HepG2 (cell line): ENCODE measurements around the gene SUMO4. TPM values are rescaled to one million over a fixed set of nuclear protein-coding genes. Genes with fewer than 3 reads are reported as not detected.

Experiments
- ATAC-seq: fragments of 200-7000 bp; cut with Tn5 transposase; 3 replicates; pipeline ENCODE4 v1.9.1; 2020; ENCODE audit warnings: mild to moderate bottlenecking, moderate library complexity
- Bru-seq: library from RNA; stranded (reverse); fragments of 400-500 nt; gene quantifications from one replicate; lab custom pipeline; 2021; lab: Mats Ljungman, UMichigan
- BruChase-seq, 2 experiments: library from RNA; stranded (reverse); fragments of 400-500 nt; gene quantifications; one replicate each; lab custom pipeline; 2021; lab: Mats Ljungman, UMichigan
- BruUV-seq: library from RNA; stranded (reverse); fragments of 400-500 nt; replicated peaks from 2 replicates; lab custom pipeline; 2021; lab: Mats Ljungman, UMichigan
- CTCF ChIA-PET: fragments of 300-600 bp; formaldehyde crosslinking; extraction: SDS; loops from one replicate; lab custom pipeline; 2021; ENCODE audit warnings: low total read pairs, inconsistent platforms, low intra/inter-chr PET ratio; lab: Yijun Ruan, JAX
- POLR2A ChIA-PET: fragments of 350-600 bp; sonication (Branson Sonifier 250); formaldehyde crosslinking; loops from one replicate; lab custom pipeline; 2020; ENCODE audit warnings: antibody characterized with exemption, inconsistent platforms; lab: Yijun Ruan, JAX
- DNase-seq: peaks from one replicate; pipeline ENCODE4 v3.0.0-alpha.2; 2015; ENCODE audit warnings: low spot score
- FAIRE-seq: peaks from 3 replicates; lab custom pipeline; 2011; peaks lifted over from hg19 to GRCh38; lab: Jason Lieb, UNC
- H2AFZ ChIP-seq: one replicate; pipeline ENCODE4 v1.6.1; 2011; ENCODE audit warnings: low read length, inconsistent platforms
- H3K27ac ChIP-seq: fragments of 300-600 bp; 3 replicates; pipeline ENCODE4 v1.8.0; 2011; ENCODE audit warnings: mixed run types, mild to moderate bottlenecking, mixed read lengths, low read length, inconsistent platforms; ENCODE audit not compliant: insufficient read depth; ENCODE audit errors: extremely low read length
- H3K27me3 ChIP-seq, 2 experiments: fragments of 200-600 bp in 1 of 2; 2 replicates in 1 of 2; 3 replicates in 1 of 2; pipeline versions ENCODE4 v1.6.0 to v1.8.0; 2011; ENCODE audit warnings: low read length in 2 of 2, mild to moderate bottlenecking in 2 of 2, moderate library complexity in 2 of 2, inconsistent platforms in 1 of 2; ENCODE audit not compliant: insufficient read depth in 2 of 2, control insufficient read depth in 1 of 2
- H3K36me3 ChIP-seq, 2 experiments: fragments of 200-600 bp in 1 of 2; replicated peaks in 1 of 2; 2 replicates in 1 of 2; 3 replicates in 1 of 2; pipeline versions ENCODE4 v1.5.1 to v1.8.0; 2011; ENCODE audit warnings: low read length in 2 of 2, inconsistent platforms in 1 of 2; ENCODE audit not compliant: insufficient read depth in 2 of 2, control insufficient read depth in 1 of 2
- H3K4me1 ChIP-seq: 2 replicates; pipeline ENCODE4 v1.5.1; 2012; ENCODE audit warnings: low read length, inconsistent platforms; ENCODE audit not compliant: insufficient read depth
- H3K4me2 ChIP-seq: 2 replicates; pipeline ENCODE4 v1.6.0; 2011; ENCODE audit warnings: low read depth, low read length, inconsistent platforms
- H3K4me3 ChIP-seq, 3 experiments: fragments of 200-600 bp in 1 of 3; sonication (generic), shearing (Covaris generic) in 1 of 3; replicated peaks in 1 of 3; 2 replicates each; pipeline ENCODE4 v1.5.1; 2011 to 2016; ENCODE audit warnings: low read length in 3 of 3, inconsistent platforms in 2 of 3, low read depth in 2 of 3, mild to moderate bottlenecking in 2 of 3, control low read depth in 1 of 3, mixed read lengths in 1 of 3; ENCODE audit not compliant: insufficient read depth in 1 of 3
- H3K79me2 ChIP-seq: one replicate; pipeline ENCODE4 v1.6.1; 2011; ENCODE audit warnings: low read length, inconsistent platforms; ENCODE audit not compliant: insufficient read depth
- H3K9ac ChIP-seq: 2 replicates; pipeline ENCODE4 v1.6.0; 2011; ENCODE audit warnings: mild to moderate bottlenecking, low read depth, low read length, inconsistent platforms; ENCODE audit not compliant: insufficient read depth
- H3K9me3 ChIP-seq: 2 replicates; pipeline ENCODE4 v1.5.1; 2012; ENCODE audit warnings: mild to moderate bottlenecking, low read length
- H4K20me1 ChIP-seq: 2 replicates; pipeline ENCODE4 v1.6.0; 2011; ENCODE audit warnings: inconsistent platforms, mild to moderate bottlenecking, low read length, moderate library complexity; ENCODE audit not compliant: insufficient read depth
- EEA1 ChIP-seq: sonication (generic); formaldehyde crosslinking; IDR thresholded peaks from 2 replicates; pipeline ENCODE4 v1.5.1; 2020; ENCODE audit warnings: mild to moderate bottlenecking, missing genetic modification reagents, borderline replicate concordance
- KLF9 ChIP-seq: IDR thresholded peaks from 2 replicates; pipeline ENCODE4 v1.6.1; 2016; ENCODE audit warnings: low read depth
- MAF1 ChIP-seq: sonication (generic); formaldehyde crosslinking; IDR thresholded peaks from 2 replicates; pipeline ENCODE4 v1.5.0; 2020; ENCODE audit warnings: missing genetic modification reagents, borderline replicate concordance
- MZF1 ChIP-seq: sonication (generic); formaldehyde crosslinking; IDR thresholded peaks from 2 replicates; pipeline ENCODE4 v1.8.1; 2023; ENCODE audit warnings: mild to moderate bottlenecking, missing genetic modification reagents, borderline replicate concordance
- POGZ ChIP-seq: sonication (generic); formaldehyde crosslinking; IDR thresholded peaks from 2 replicates; pipeline ENCODE4 v1.4.0; 2020; ENCODE audit warnings: mild to moderate bottlenecking, missing genetic modification reagents
- PRPF4 ChIP-seq: fragments of 200-400 bp; formaldehyde crosslinking; IDR thresholded peaks from 2 replicates; pipeline ENCODE4 v1.6.1; 2016; ENCODE audit warnings: low read length, low read depth; ENCODE audit not compliant: poor library complexity, severe bottlenecking
- SIX1 ChIP-seq: sonication (generic); formaldehyde crosslinking; IDR thresholded peaks from 2 replicates; pipeline ENCODE4 v1.4.0; 2020; ENCODE audit warnings: missing genetic modification reagents, borderline replicate concordance
- TBX2 ChIP-seq: sonication (generic); formaldehyde crosslinking; IDR thresholded peaks from 2 replicates; pipeline ENCODE4 v1.5.0; 2020; ENCODE audit warnings: missing genetic modification reagents, mild to moderate bottlenecking, borderline replicate concordance
- ZKSCAN8 ChIP-seq: IDR thresholded peaks from 2 replicates; pipeline ENCODE4 v1.6.1; 2016; ENCODE audit warnings: borderline replicate concordance, missing genetic modification reagents, missing compliant biosample characterization
- ZNF331 ChIP-seq: sonication (generic); formaldehyde crosslinking; IDR thresholded peaks from 2 replicates; pipeline ENCODE4 v1.4.0; 2020; ENCODE audit warnings: missing genetic modification reagents
- ZNF367 ChIP-seq: sonication (generic); formaldehyde crosslinking; IDR thresholded peaks from 2 replicates; pipeline ENCODE4 v1.4.0; 2020; ENCODE audit warnings: missing genetic modification reagents, borderline replicate concordance
- ZNF547 ChIP-seq: sonication (generic); formaldehyde crosslinking; IDR thresholded peaks from 2 replicates; pipeline ENCODE4 v1.5.1; 2020; ENCODE audit warnings: mild to moderate bottlenecking, missing genetic modification reagents
- ZNF564 ChIP-seq: sonication (generic); formaldehyde crosslinking; IDR thresholded peaks from 2 replicates; pipeline ENCODE4 v1.8.1; 2023; ENCODE audit warnings: mild to moderate bottlenecking, missing genetic modification reagents
- ZNF670 ChIP-seq: sonication (generic); formaldehyde crosslinking; IDR thresholded peaks from 2 replicates; pipeline ENCODE4 v1.8.0; 2022; ENCODE audit warnings: mild to moderate bottlenecking, missing genetic modification reagents, borderline replicate concordance
- ZNF746 ChIP-seq: sonication (generic); formaldehyde crosslinking; IDR thresholded peaks from 2 replicates; pipeline ENCODE4 v1.8.0; 2022; ENCODE audit warnings: mild to moderate bottlenecking, missing genetic modification reagents
- ZNF850 ChIP-seq: sonication (generic); formaldehyde crosslinking; conservative IDR thresholded peaks from 2 replicates; pipeline ENCODE4 v1.9.0; 2021; ENCODE audit warnings: mild to moderate bottlenecking, missing genetic modification reagents
- WGBS: methylation state at CpG from one replicate; pipeline ENCODE4 v1.1.6; 2017; ENCODE audit warnings: low lambda C conversion rate; 5-methylcytosine and 5-hydroxymethylcytosine counted together
- in situ Hi-C: cut with HindIII; loops from 2 replicates; pipeline ENCODE4 v1.10.0; 2017; ENCODE audit warnings: low pct_unique_long_range_greater_than_20kb; ENCODE audit not compliant: extremely low pct_ligation_motif_present
- intact Hi-C: fragments of 100-400 bp; cut with micrococcal nuclease; formaldehyde crosslinking; loops from one replicate; pipeline ENCODE4 v1.10.0; 2022; ENCODE audit not compliant: unreplicated experiment
- long read RNA-seq, 2 experiments: library from RNA in 1 of 2; library from polyadenylated mRNA in 1 of 2; stranded (forward) in 1 of 2; unstranded in 1 of 2; transcript quantifications; one replicate each; pipeline ENCODE4 v2.0.0, GENCODE V29; 2019 to 2022
- polyA minus RNA-seq, 3 experiments: library from RNA; depleted of rRNA, polyadenylated mRNA; stranded (reverse); fragments of >200 nt; gene quantifications; 2 replicates each; pipeline ENCODE4 v1.2.3, GENCODE V29; 2011; ENCODE audit warnings: low replicate concordance in 1 of 3
- polyA plus RNA-seq, 8 experiments: library from polyadenylated mRNA; depleted of rRNA in 3 of 8; stranded (reverse) in 7 of 8; unstranded in 1 of 8; fragments of >200 nt; fragmentation: Illumina TruSeq in 4 of 8; extraction: Trizol in 4 of 8; gene quantifications; 2 replicates each; pipeline versions ENCODE4 v1.2.1 to v1.2.3, GENCODE V29; 2011 to 2016; ENCODE audit warnings: low read depth in 4 of 8, missing spikeins in 1 of 8, mixed read lengths in 1 of 8; ENCODE audit not compliant: insufficient read depth in 1 of 8
- total RNA-seq, 5 experiments: library from RNA; depleted of rRNA; stranded (reverse); fragments of >200 nt; fragmentation: Illumina TruSeq; extraction: Trizol; gene quantifications; 2 replicates each; pipeline ENCODE4 v1.2.3, GENCODE V29; 2016; ENCODE audit warnings: low read depth in 1 of 5
- TF ChIP-seq, protein P1 (sequence below): sonication (generic); formaldehyde crosslinking; IDR thresholded peaks from 2 replicates; pipeline ENCODE4 v1.8.1; 2022; ENCODE audit warnings: low read depth, mild to moderate bottlenecking, missing genetic modification reagents
- TF ChIP-seq, protein P2 (sequence below): sonication (generic); formaldehyde crosslinking; conservative IDR thresholded peaks from 2 replicates; pipeline ENCODE4 v1.8.0; 2022; ENCODE audit warnings: low read depth, missing genetic modification reagents

Gene SUMO4
- total RNA-seq (2016; rRNA removed; fragmentation: Illumina TruSeq; extraction: Trizol) (0.38 and 1.2 TPM in 2 replicates), polyA plus RNA-seq (2011; rRNA removed) (0.10 and 0.22 TPM in 2 replicates), polyA minus RNA-seq (2011; rRNA and poly(A)+ RNA removed; ENCODE audit: low replicate concordance) (1.6 and 2.1 TPM in 2 replicates), Bru-seq, nascent RNA (percentile 93 among the genes with signal in this experiment), BruChase-seq, experiment 1, labeled RNA remaining after a 6-hour chase (percentile 62 among the genes with signal in this experiment), BruChase-seq, experiment 2, labeled RNA remaining after a 2-hour chase (percentile 66 among the genes with signal in this experiment)
- total RNA-seq (2016; cell fraction: cytosol; rRNA removed; fragmentation: Illumina TruSeq; extraction: Trizol; ENCODE audit: low read depth) = not detected in 2 replicates
- total RNA-seq (2016; cell fraction: insoluble cytoplasmic fraction; rRNA removed; fragmentation: Illumina TruSeq; extraction: Trizol) = 0.48 and 1.0 TPM in 2 replicates
- not detected in 2 replicates for total RNA-seq (2016; cell fraction: membrane; rRNA removed; fragmentation: Illumina TruSeq; extraction: Trizol)
- total RNA-seq (2016; cell fraction: nucleus; rRNA removed; fragmentation: Illumina TruSeq; extraction: Trizol) = 5.4 and 7.3 TPM in 2 replicates
- not detected in 2 replicates for polyA plus RNA-seq (2011; cell fraction: cytosol; rRNA removed)
- 0.58 and 0.73 TPM in 2 replicates for polyA plus RNA-seq (2011; cell fraction: nucleus; rRNA removed)
- polyA plus RNA-seq (2012) = 0.13 and 0.25 TPM in 2 replicates
- polyA plus RNA-seq (2016; cell fraction: cytosol; fragmentation: Illumina TruSeq; extraction: Trizol; ENCODE audit: low read depth) = not detected in 2 replicates
- polyA plus RNA-seq (2016; cell fraction: insoluble cytoplasmic fraction; fragmentation: Illumina TruSeq; extraction: Trizol; ENCODE audit: low read depth) = not detected in 2 replicates
- polyA plus RNA-seq (2016; cell fraction: membrane; fragmentation: Illumina TruSeq; extraction: Trizol; ENCODE audit: low read depth) = not detected in 2 replicates
- 0.92 and 0.94 TPM in 2 replicates for polyA plus RNA-seq (2016; cell fraction: nucleus; fragmentation: Illumina TruSeq; extraction: Trizol; ENCODE audit: insufficient read depth, low read depth)
- not detected in 2 replicates for polyA minus RNA-seq (2011; cell fraction: cytosol; rRNA and poly(A)+ RNA removed)
- polyA minus RNA-seq (2011; cell fraction: nucleus; rRNA and poly(A)+ RNA removed) = 12.4 and 14.9 TPM in 2 replicates
- long read RNA-seq, experiment 1 = 0 reads
- long read RNA-seq, experiment 2 = 0 reads

DNA sequence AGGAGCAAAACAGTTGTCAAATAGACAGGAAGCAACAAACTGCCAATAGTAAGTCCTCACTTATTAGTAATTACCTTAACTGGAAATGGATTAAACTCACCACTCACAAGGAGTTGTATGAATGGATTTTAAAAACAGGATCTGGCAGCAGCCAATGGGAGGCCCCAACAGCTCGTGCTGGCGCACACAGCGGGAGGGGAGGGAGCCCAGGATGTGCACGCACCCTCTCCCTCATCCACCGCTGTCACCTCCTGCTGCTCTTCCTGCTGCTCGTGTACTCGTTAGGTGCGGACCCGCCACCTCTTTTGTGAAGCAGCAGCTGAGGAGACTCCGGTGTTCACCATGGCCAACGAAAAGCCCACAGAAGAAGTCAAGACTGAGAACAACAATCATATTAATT, at the start of gene SUMO4:
TSS of gene SUMO4 (plus strand) at position 213 of the 400 bp plus-strand sequence. CDS start at position 343, 130 bp downstream.
- no peak within 1 kb of the TSS for H3K27ac ChIP-seq
- no peak for TF ChIP-seq ZKSCAN8
- no peak for TF ChIP-seq MAF1 (CRISPR knock-in tag)
- no peak for TF ChIP-seq MZF1 (CRISPR knock-in tag)
- TF ChIP-seq ZNF850 (CRISPR knock-in tag) = no peak
- no peak for TF ChIP-seq EEA1
- no peak for TF ChIP-seq PRPF4
- TF ChIP-seq ZNF331 = no peak
- TF ChIP-seq, protein P1, sequence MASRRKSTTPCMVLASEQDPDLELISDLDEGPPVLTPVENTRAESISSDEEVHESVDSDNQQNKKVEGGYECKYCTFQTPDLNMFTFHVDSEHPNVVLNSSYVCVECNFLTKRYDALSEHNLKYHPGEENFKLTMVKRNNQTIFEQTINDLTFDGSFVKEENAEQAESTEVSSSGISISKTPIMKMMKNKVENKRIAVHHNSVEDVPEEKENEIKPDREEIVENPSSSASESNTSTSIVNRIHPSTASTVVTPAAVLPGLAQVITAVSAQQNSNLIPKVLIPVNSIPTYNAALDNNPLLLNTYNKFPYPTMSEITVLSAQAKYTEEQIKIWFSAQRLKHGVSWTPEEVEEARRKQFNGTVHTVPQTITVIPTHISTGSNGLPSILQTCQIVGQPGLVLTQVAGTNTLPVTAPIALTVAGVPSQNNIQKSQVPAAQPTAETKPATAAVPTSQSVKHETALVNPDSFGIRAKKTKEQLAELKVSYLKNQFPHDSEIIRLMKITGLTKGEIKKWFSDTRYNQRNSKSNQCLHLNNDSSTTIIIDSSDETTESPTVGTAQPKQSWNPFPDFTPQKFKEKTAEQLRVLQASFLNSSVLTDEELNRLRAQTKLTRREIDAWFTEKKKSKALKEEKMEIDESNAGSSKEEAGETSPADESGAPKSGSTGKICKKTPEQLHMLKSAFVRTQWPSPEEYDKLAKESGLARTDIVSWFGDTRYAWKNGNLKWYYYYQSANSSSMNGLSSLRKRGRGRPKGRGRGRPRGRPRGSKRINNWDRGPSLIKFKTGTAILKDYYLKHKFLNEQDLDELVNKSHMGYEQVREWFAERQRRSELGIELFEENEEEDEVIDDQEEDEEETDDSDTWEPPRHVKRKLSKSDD = no peak
- no peak for TF ChIP-seq ZNF367 (CRISPR knock-in tag)
- no peak for TF ChIP-seq SIX1 (CRISPR knock-in tag)
- no peak for TF ChIP-seq ZNF547 (CRISPR knock-in tag)
- TF ChIP-seq, protein P2, sequence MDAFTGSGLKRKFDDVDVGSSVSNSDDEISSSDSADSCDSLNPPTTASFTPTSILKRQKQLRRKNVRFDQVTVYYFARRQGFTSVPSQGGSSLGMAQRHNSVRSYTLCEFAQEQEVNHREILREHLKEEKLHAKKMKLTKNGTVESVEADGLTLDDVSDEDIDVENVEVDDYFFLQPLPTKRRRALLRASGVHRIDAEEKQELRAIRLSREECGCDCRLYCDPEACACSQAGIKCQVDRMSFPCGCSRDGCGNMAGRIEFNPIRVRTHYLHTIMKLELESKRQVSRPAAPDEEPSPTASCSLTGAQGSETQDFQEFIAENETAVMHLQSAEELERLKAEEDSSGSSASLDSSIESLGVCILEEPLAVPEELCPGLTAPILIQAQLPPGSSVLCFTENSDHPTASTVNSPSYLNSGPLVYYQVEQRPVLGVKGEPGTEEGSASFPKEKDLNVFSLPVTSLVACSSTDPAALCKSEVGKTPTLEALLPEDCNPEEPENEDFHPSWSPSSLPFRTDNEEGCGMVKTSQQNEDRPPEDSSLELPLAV (CRISPR knock-in tag) = no peak
- TF ChIP-seq ZNF670 (CRISPR knock-in tag) = no peak
- TF ChIP-seq ZNF746 (CRISPR knock-in tag) = no peak
- no peak for TF ChIP-seq TBX2 (CRISPR knock-in tag)
- TF ChIP-seq ZNF564 (CRISPR knock-in tag) = no peak
- TF ChIP-seq KLF9 (CRISPR knock-in tag) = no peak
- TF ChIP-seq POGZ (CRISPR knock-in tag) = no peak

More for the DNA sequence above, at the start of gene SUMO4:
- H4K20me1 ChIP-seq = no peaks in the 10 kb centered on the region
- H3K9ac ChIP-seq = no peak within 1 kb of the TSS
- H3K9me3 ChIP-seq = no peaks in the 10 kb centered on the region
- no peaks in the 10 kb centered on the region for H3K79me2 ChIP-seq
- BruUV-seq = no TSS peak
- FAIRE-seq = no peak
- 98% methylated on average over 11 of the region's 11 CpGs for WGBS
- H3K4me3 ChIP-seq = no peak within 1 kb of the TSS
- peaks cover 13 to 41% of the 10 kb centered on the region in 2 experiments for H3K36me3 ChIP-seq
- no peak for DNase-seq
- no peak within 1 kb of the TSS for H3K4me2 ChIP-seq
- in situ Hi-C loops (no loop called here), intact Hi-C loops (no loop called here)
- no peaks in the 10 kb centered on the region for H3K27me3 ChIP-seq
- no peak within 1 kb of the TSS for H2AFZ ChIP-seq
- ATAC-seq = no peak
- no peaks in the 10 kb centered on the region for H3K4me1 ChIP-seq
- POLR2A ChIA-PET = no interaction called here
- CTCF ChIA-PET = no interaction called here
